ENCODE measurements around the gene FAM20C. TPM values are rescaled to one million over a fixed set of nuclear protein-coding genes. Genes with fewer than 3 reads are reported as not detected.

Gene FAM20C
- total and polyA plus RNA-seq, 10 of the 15 experiments (the other 5 are each of a cell fraction or from before 2014, with no cell fraction given): 0.44 TPM; not detected in 9

- Histone ChIP-seq H3K27me3 (replicated peaks in 1 of 2; ENCODE audit: control insufficient read depth in 2 of 2, insufficient read depth in 2 of 2, low read length in 1 of 2) (no peaks in the 10 kb centered on the region), H3K4me3 (no peak overlapping the region), H3K27ac (ENCODE audit: control insufficient read depth, insufficient read depth) (no peak overlapping the region), H2AFZ (ENCODE audit: control insufficient read depth, low read depth, low read length) (no peak overlapping the region), H3K9ac (ENCODE audit: control insufficient read depth, insufficient read depth, low read length) (no peak overlapping the region), H3K36me3 (ENCODE audit: control insufficient read depth in 2 of 2, insufficient read depth in 2 of 2, low read length in 1 of 2) (no peaks in the 10 kb centered on the region), H3K79me2 (ENCODE audit: control insufficient read depth, insufficient read depth, low read length) (no peaks in the 10 kb centered on the region), H3K4me2 (ENCODE audit: control insufficient read depth, insufficient read depth) (no peak overlapping the region), H4K20me1 (ENCODE audit: control insufficient read depth, insufficient read depth) (no peaks in the 10 kb centered on the region), H3K9me3 (replicated peaks; ENCODE audit: control insufficient read depth, insufficient read depth, low read length) (no peaks in the 10 kb centered on the region; the same call in 2 of the 3 replicates), H3K4me1 (ENCODE audit: control insufficient read depth, insufficient read depth, low read length) (no peaks in the 10 kb centered on the region)
- intact Hi-C loops (cut with micrococcal nuclease; ENCODE audit: unreplicated experiment): no loop called here
- ATAC-seq: no peak
- no TSS peak for BruUV-seq (replicated peaks)
- TF ChIP-seq SMC3 (IDR thresholded peaks at IDR 0.05; ENCODE audit: borderline replicate concordance, low read length) (no peak), FOXM1 (IDR thresholded peaks at IDR 0.05; ENCODE audit: low read depth, low read length) (no peak), STAT3 (IDR thresholded peaks at IDR 0.05; ENCODE audit: low read depth, low read length) (no peak), HDGF (IDR thresholded peaks at IDR 0.05) (no peak), FOS (IDR thresholded peaks at IDR 0.05; ENCODE audit: borderline replicate concordance, extremely low read depth, insufficient read length) (no peak), BMI1 (IDR thresholded peaks at IDR 0.05; ENCODE audit: borderline replicate concordance) (no peak), ESRRA (IDR thresholded peaks at IDR 0.05; ENCODE audit: low read length) (no peak), YBX1 (IDR thresholded peaks at IDR 0.05) (no peak)
- TF ChIP-seq, protein P1, sequence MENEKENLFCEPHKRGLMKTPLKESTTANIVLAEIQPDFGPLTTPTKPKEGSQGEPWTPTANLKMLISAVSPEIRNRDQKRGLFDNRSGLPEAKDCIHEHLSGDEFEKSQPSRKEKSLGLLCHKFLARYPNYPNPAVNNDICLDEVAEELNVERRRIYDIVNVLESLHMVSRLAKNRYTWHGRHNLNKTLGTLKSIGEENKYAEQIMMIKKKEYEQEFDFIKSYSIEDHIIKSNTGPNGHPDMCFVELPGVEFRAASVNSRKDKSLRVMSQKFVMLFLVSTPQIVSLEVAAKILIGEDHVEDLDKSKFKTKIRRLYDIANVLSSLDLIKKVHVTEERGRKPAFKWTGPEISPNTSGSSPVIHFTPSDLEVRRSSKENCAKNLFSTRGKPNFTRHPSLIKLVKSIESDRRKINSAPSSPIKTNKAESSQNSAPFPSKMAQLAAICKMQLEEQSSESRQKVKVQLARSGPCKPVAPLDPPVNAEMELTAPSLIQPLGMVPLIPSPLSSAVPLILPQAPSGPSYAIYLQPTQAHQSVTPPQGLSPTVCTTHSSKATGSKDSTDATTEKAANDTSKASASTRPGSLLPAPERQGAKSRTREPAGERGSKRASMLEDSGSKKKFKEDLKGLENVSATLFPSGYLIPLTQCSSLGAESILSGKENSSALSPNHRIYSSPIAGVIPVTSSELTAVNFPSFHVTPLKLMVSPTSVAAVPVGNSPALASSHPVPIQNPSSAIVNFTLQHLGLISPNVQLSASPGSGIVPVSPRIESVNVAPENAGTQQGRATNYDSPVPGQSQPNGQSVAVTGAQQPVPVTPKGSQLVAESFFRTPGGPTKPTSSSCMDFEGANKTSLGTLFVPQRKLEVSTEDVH (IDR thresholded peaks at IDR 0.05; ENCODE audit: low read depth, partially characterized antibody): no peak
- ChIA-PET SMC1A (ENCODE audit: uncharacterized antibody, unreplicated experiment) (no interaction called here), CTCF (no interaction called here), RAD21 (ENCODE audit: unreplicated experiment) (no interaction called here), POLR2A (no interaction called here)
- no peak for FAIRE-seq
- 67% methylated on average over 10 of the region's 21 CpGs for WGBS (ENCODE audit: insufficient coverage, insufficient replicate concordance, low lambda C conversion rate, missing lambda C conversion rate)
- in situ Hi-C loops (cut with MboI): no loop called here
- DNase-seq (ENCODE audit: low read depth, low spot score): no peak
These were observed 18.8 kb downstream of the FAM20C start for GRCh38 chr7:211033-211714.
